ENCODE data around the gene RYR2. TPM values are rescaled to one million over a fixed set of nuclear protein-coding genes. Genes with fewer than 3 reads are reported as not detected.
"Not testable (repeated sequence)": the region's sequence is repeated elsewhere in the genome, so short reads cannot be mapped to it uniquely, and the experiment has no call there.

The RYR2 gene
- total RNA-seq, 1 donor from 2014 or later = not detected

- no peak for DNase-seq (ENCODE audit: low read depth, low spot score)
Observed at GRCh38 chr1:237327061-237327460, 285.1 kb downstream of the RYR2 start.

GRCh38 chr1:237340892-237341291, 298.9 kb downstream of the RYR2 start:
- no peak for DNase-seq (ENCODE audit: low read depth, low spot score)

GRCh38 chr1:237341391-237341790, 299.4 kb downstream of the RYR2 start:
- no peak for DNase-seq (ENCODE audit: low read depth, low spot score)

- no peak for DNase-seq (ENCODE audit: low read depth, low spot score)
Observed at GRCh38 chr1:237342730-237343129, 300.7 kb downstream of the RYR2 start.

- DNase-seq (ENCODE audit: low read depth, low spot score) = no peak
Observed at GRCh38 chr1:237352747-237353146, 310.8 kb downstream of the RYR2 start.

GRCh38 chr1:237353918-237354317, 311.9 kb downstream of the RYR2 start:
- DNase-seq (ENCODE audit: low read depth, low spot score) = no peak

- no peak for DNase-seq (ENCODE audit: low read depth, low spot score)
Observed at GRCh38 chr1:237355022-237355421, 313.0 kb downstream of the RYR2 start.

- DNase-seq (ENCODE audit: low read depth, low spot score) = no peak
Observed at GRCh38 chr1:237358555-237358954, 316.6 kb downstream of the RYR2 start.

- DNase-seq (ENCODE audit: low read depth, low spot score) = no peak
Observed at GRCh38 chr1:237367758-237368157, 325.8 kb downstream of the RYR2 start.

GRCh38 chr1:237371477-237371876, 329.5 kb downstream of the RYR2 start:
- DNase-seq (ENCODE audit: low read depth, low spot score) = not testable (repeated sequence)

GRCh38 chr1:237383791-237384190, 341.8 kb downstream of the RYR2 start:
- DNase-seq (ENCODE audit: low read depth, low spot score) = no peak

- DNase-seq (ENCODE audit: low read depth, low spot score) = no peak
Observed at GRCh38 chr1:237384213-237384612, 342.2 kb downstream of the RYR2 start.

GRCh38 chr1:237386362-237387143, 344.6 kb downstream of the RYR2 start:
- no peak for DNase-seq (ENCODE audit: low read depth, low spot score)

- no peak for DNase-seq (ENCODE audit: low read depth, low spot score)
Observed at GRCh38 chr1:237387144-237387505, 345.1 kb downstream of the RYR2 start.

- DNase-seq (ENCODE audit: low read depth, low spot score) = no peak
Observed at GRCh38 chr1:237390823-237391222, 348.8 kb downstream of the RYR2 start.

GRCh38 chr1:237393632-237394031, 351.6 kb downstream of the RYR2 start:
- DNase-seq (ENCODE audit: low read depth, low spot score) = no peak

GRCh38 chr1:237394281-237394680, 352.3 kb downstream of the RYR2 start:
- no peak for DNase-seq (ENCODE audit: low read depth, low spot score)

- no peak for DNase-seq (ENCODE audit: low read depth, low spot score)
Observed at GRCh38 chr1:237396426-237396825, 354.4 kb downstream of the RYR2 start.

GRCh38 chr1:237398751-237399150, 356.8 kb downstream of the RYR2 start:
- DNase-seq (ENCODE audit: low read depth, low spot score) = no peak

GRCh38 chr1:237405912-237406311, 363.9 kb downstream of the RYR2 start:
- no peak for DNase-seq (ENCODE audit: low read depth, low spot score)

GRCh38 chr1:237411621-237412020, 369.6 kb downstream of the RYR2 start:
- DNase-seq (ENCODE audit: low read depth, low spot score) = no peak

GRCh38 chr1:237416924-237417655, 375.1 kb downstream of the RYR2 start:
- DNase-seq (ENCODE audit: low read depth, low spot score) = no peak

GRCh38 chr1:237428809-237429208, 386.8 kb downstream of the RYR2 start:
- DNase-seq (ENCODE audit: low read depth, low spot score) = no peak
